Measurements from ENCODE around the gene CTDP1.
A peak's percentile ranks its signal among the peaks of the same experiment; 100 is the strongest.
"Not testable (repeated sequence)": the region's sequence is repeated elsewhere in the genome, so short reads cannot be mapped to it uniquely, and the experiment has no call there.

CTDP1 gene

DNA sequence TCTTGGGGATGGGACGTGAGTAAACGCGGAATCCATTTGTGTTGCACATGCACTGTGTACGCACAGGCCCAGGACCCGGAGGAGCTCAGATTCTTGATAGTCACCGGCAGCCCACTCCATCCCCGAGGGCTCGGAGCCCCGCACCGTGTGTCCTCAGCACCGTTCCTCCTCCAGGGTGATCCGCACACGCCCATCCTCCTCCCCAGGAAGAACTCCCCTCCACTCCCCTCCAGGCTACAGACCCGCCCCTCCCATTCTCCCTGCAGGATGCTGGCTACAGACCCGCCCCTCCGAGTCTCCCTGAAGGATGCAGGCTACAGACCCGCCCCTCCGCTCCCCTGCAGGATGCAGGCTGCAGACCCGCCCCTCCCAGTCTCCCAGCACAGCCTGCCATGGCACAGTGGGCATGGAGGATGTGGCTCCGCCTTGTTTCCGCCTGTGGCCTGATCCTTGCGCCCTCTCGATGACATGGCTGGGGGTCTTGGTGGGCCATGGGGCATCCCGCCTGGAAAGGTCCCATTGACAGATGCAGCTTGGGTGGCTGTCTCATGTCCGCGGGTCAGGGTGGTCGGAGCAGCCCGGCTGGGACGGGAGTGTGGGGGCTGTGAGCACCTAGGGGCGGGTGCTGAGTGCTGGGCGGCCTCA lies 14.1 kb downstream of the CTDP1 start:
- no CpG with 5 or more reads among the region's 31 CpGs for WGBS (ENCODE audit: extremely low coverage, insufficient coverage, low lambda C conversion rate)
- H3K79me1 ChIP-seq (ENCODE audit: low read length): peaks cover 21% of the 10 kb centered on the region
- peak; percentile 60 for DNase-seq
- no peak overlapping the region for H2BK120ac ChIP-seq (ENCODE audit: low read depth, low read length)
- H3K36me3 ChIP-seq (ENCODE audit: control insufficient read depth, insufficient read depth, low read length): peaks cover 5% of the 10 kb centered on the region
- H3K23ac ChIP-seq (ENCODE audit: low read length): no peak overlapping the region
- no peak overlapping the region for H3K18ac ChIP-seq (ENCODE audit: low read length)
- H2BK5ac ChIP-seq (ENCODE audit: low read length): no peak overlapping the region
- H4K8ac ChIP-seq (ENCODE audit: low read depth, low read length): no peak overlapping the region
- no peak overlapping the region for H2BK15ac ChIP-seq (replicated peaks; ENCODE audit: low read depth)
- H3K27me3 ChIP-seq (ENCODE audit: insufficient read depth, low read length, poor library complexity): no peaks in the 10 kb centered on the region
- no peak overlapping the region for H4K5ac ChIP-seq (ENCODE audit: low read length)
- H3K27ac ChIP-seq (ENCODE audit: low read depth, low read length): no peak overlapping the region
- no peak overlapping the region for H2AK5ac ChIP-seq (ENCODE audit: low read length)
- H3K9ac ChIP-seq (ENCODE audit: low read length): no peak overlapping the region
- peaks cover 37% of the 10 kb centered on the region for H3K79me2 ChIP-seq (ENCODE audit: control insufficient read depth, insufficient read depth, low read length)
- H3K56ac ChIP-seq (ENCODE audit: low read length): no peak overlapping the region
- no peak overlapping the region for H3K4ac ChIP-seq (ENCODE audit: low read depth, low read length)
- no peak overlapping the region for H3K4me2 ChIP-seq (ENCODE audit: low read length)
- H3K4me1 ChIP-seq (ENCODE audit: control insufficient read depth, low read depth, low read length): no peaks in the 10 kb centered on the region
- H3K4me3 ChIP-seq (ENCODE audit: low read length): no peak overlapping the region

DNA sequence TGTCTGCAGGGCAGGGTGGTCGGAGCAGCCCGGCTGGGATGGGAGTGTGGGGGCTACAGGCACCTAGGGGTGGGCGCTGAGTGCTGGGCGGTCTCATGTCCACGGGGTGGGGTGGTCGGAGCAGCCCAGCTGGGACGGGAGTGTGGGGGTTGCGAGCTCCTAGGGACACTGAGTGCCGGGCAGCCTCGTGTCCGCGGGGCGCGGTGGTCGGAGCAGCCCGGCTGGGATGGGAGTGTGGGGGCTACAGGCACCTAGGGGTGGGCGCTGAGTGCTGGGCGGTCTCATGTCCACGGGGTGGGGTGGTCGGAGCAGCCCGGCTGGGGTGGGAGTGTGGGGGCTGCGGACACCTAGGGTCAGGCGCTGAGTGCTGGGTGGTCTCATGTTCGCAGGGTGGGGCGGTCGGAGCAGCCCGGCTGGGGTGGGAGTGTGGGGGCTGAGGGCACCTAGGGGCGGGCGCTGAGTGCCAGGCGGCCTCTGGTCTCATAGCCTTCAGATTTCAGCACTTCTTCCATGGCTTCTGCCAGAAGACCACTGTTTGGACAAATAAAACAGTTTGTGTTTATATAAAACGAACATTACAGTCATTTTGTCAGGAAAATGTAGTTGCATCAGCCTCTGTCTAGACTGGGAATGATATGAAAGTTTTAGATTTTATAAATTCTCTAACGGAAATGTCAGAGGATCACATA lies 14.7 kb downstream of the CTDP1 start:
- not testable (repeated sequence) for H3K27ac ChIP-seq (ENCODE audit: low read depth, low read length); H3K56ac ChIP-seq (ENCODE audit: low read length); H4K5ac ChIP-seq (ENCODE audit: low read length)

DNA sequence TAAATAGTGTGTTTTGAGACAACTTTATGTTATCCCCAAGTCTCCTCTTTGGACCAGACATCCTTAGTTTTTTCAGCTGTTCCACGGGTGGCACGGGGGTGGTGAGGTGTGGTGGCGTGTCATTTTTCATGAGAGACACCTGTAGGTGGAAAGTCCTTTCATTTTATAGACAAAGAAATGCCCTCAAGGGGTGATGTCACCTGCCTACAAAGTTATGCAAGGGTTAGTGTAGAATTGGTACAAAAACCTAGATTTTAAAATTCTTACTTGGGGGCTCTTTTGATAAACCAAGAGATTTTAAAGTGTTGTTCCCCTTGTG lies 15.3 kb downstream of the CTDP1 start:
- Histone ChIP-seq H3K27me3 (ENCODE audit: insufficient read depth, low read length, poor library complexity) (no peaks in the 10 kb centered on the region), H3K27ac (ENCODE audit: low read depth, low read length) (no peak overlapping the region), H3K79me1 (ENCODE audit: low read length) (peaks cover 16% of the 10 kb centered on the region), H3K18ac (ENCODE audit: low read length) (no peak overlapping the region), H3K4me2 (ENCODE audit: low read length) (no peak overlapping the region), H3K9ac (ENCODE audit: low read length) (no peak overlapping the region), H2BK15ac (replicated peaks; ENCODE audit: low read depth) (no peak overlapping the region), H4K8ac (ENCODE audit: low read depth, low read length) (no peak overlapping the region), H2BK5ac (ENCODE audit: low read length) (no peak overlapping the region), H3K23ac (ENCODE audit: low read length) (no peak overlapping the region), H3K4ac (ENCODE audit: low read depth, low read length) (no peak overlapping the region), H3K4me1 (ENCODE audit: control insufficient read depth, low read depth, low read length) (no peaks in the 10 kb centered on the region), H4K5ac (ENCODE audit: low read length) (no peak overlapping the region), H3K36me3 (ENCODE audit: control insufficient read depth, insufficient read depth, low read length) (peaks cover 5% of the 10 kb centered on the region), H3K4me3 (ENCODE audit: low read length) (no peak overlapping the region), H2BK120ac (ENCODE audit: low read depth, low read length) (no peak overlapping the region), H3K79me2 (ENCODE audit: control insufficient read depth, insufficient read depth, low read length) (peaks cover 27% of the 10 kb centered on the region), H2AK5ac (ENCODE audit: low read length) (no peak overlapping the region), H3K56ac (ENCODE audit: low read length) (no peak overlapping the region)
- DNase-seq: no peak
- WGBS (ENCODE audit: extremely low coverage, insufficient coverage, low lambda C conversion rate): no CpG with 5 or more reads among the region's 3 CpGs

More for the DNA sequence above, 14.7 kb downstream of the CTDP1 start:
- H3K79me1 ChIP-seq (ENCODE audit: low read length): peaks cover 17% of the 10 kb centered on the region
- H3K36me3 ChIP-seq (ENCODE audit: control insufficient read depth, insufficient read depth, low read length); H3K4me1 ChIP-seq (ENCODE audit: control insufficient read depth, low read depth, low read length); H2BK15ac ChIP-seq (replicated peaks; ENCODE audit: low read depth); H3K27me3 ChIP-seq (ENCODE audit: insufficient read depth, low read length, poor library complexity); H2BK5ac ChIP-seq (ENCODE audit: low read length); H3K4me2 ChIP-seq (ENCODE audit: low read length); DNase-seq; H2BK120ac ChIP-seq (ENCODE audit: low read depth, low read length); H2AK5ac ChIP-seq (ENCODE audit: low read length); H3K18ac ChIP-seq (ENCODE audit: low read length); H3K4ac ChIP-seq (ENCODE audit: low read depth, low read length); H4K8ac ChIP-seq (ENCODE audit: low read depth, low read length); H3K4me3 ChIP-seq (ENCODE audit: low read length); H3K9ac ChIP-seq (ENCODE audit: low read length); H3K23ac ChIP-seq (ENCODE audit: low read length): not testable (repeated sequence)
- no CpG with 5 or more reads among the region's 32 CpGs for WGBS (ENCODE audit: extremely low coverage, insufficient coverage, low lambda C conversion rate)
- H3K79me2 ChIP-seq (ENCODE audit: control insufficient read depth, insufficient read depth, low read length): peaks cover 31% of the 10 kb centered on the region

DNA sequence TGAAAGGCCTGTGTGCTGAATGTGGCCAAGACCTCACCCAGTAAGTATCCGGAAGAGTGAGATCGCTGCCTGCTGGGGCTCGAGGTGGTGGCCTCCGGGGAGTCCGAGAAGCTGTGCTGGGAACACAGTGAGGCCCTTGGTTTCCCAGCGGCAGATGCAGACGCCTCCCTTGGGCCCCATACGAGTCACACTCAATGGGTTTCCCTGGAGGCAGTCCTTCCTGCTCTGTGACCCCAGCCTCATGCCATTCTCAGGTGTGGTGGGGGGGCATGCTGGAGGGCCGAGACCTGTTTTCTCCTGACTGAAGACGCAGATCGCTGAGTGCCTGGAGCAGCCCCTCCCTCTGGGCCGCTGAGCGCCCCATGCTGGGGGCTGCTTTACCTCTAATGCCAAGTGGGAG lies 15.7 kb downstream of the CTDP1 start:
- peaks cover 5% of the 10 kb centered on the region for H3K36me3 ChIP-seq (ENCODE audit: control insufficient read depth, insufficient read depth, low read length)
- H3K23ac ChIP-seq (ENCODE audit: low read length): no peak overlapping the region
- H3K27ac ChIP-seq (ENCODE audit: low read depth, low read length): no peak overlapping the region
- H2BK15ac ChIP-seq (replicated peaks; ENCODE audit: low read depth): no peak overlapping the region
- WGBS (ENCODE audit: extremely low coverage, insufficient coverage, low lambda C conversion rate): no CpG with 5 or more reads among the region's 13 CpGs
- H3K4me2 ChIP-seq (ENCODE audit: low read length): no peak overlapping the region
- peaks cover 15% of the 10 kb centered on the region for H3K79me1 ChIP-seq (ENCODE audit: low read length)
- H3K4me3 ChIP-seq (ENCODE audit: low read length): no peak overlapping the region
- H3K27me3 ChIP-seq (ENCODE audit: insufficient read depth, low read length, poor library complexity): no peaks in the 10 kb centered on the region
- H4K5ac ChIP-seq (ENCODE audit: low read length): no peak overlapping the region
- H3K4me1 ChIP-seq (ENCODE audit: control insufficient read depth, low read depth, low read length): no peaks in the 10 kb centered on the region
- H3K9ac ChIP-seq (ENCODE audit: low read length): no peak overlapping the region
- no peak overlapping the region for H3K18ac ChIP-seq (ENCODE audit: low read length)
- no peak overlapping the region for H4K8ac ChIP-seq (ENCODE audit: low read depth, low read length)
- H3K56ac ChIP-seq (ENCODE audit: low read length): no peak overlapping the region
- peaks cover 24% of the 10 kb centered on the region for H3K79me2 ChIP-seq (ENCODE audit: control insufficient read depth, insufficient read depth, low read length)
- H3K4ac ChIP-seq (ENCODE audit: low read depth, low read length): no peak overlapping the region
- no peak overlapping the region for H2BK120ac ChIP-seq (ENCODE audit: low read depth, low read length)
- peak; percentile 19 for DNase-seq
- H2AK5ac ChIP-seq (ENCODE audit: low read length): no peak overlapping the region
- H2BK5ac ChIP-seq (ENCODE audit: low read length): no peak overlapping the region

DNA sequence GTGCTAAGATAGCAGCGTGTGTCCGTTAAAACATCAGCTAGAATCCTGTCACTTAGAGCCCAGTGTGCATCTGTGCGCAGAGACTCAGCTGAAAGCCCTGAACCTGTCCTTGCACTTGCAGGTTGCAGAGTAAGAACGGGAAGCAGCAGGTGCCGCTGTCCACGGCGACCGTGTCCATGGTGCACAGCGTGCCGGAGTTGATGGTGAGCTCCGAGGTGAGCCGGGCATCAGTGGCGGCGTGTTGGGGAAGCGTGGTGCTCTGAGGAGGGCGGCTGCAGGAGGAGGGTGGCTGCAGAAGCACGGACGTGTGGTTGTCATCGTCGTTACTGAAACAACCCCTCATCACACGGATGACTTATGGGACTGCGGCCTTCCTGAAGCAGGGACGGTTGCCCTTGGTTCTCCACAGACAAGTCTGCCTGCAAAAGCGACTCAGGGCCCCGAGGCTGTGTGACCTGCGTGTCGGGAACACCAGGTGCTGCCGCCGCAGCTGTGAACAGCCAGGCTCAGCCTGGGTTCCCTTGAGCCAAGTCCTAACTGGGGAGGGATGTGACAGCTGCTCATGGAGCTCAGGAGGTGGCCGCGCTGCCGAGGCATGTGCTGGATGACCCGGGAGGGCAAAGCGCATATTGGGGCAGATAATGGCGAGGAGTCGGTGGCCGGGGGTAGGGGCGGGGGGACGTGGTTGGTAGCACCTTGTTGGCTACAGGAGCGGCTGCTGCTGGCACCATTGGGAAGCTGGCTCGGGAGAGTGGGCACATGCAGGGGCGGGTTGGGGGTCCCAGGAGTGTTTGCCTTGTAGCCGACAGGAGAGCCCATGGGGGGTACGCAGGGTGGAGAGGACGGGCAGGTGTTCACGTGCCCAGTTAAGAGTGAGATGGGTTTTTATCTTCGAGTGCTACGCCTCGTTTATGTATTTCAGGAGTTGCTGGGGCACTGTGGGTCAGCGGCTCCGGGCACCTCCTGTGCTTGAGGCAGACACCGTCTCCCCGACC lies 16.6 kb downstream of the CTDP1 start:
- Histone ChIP-seq H3K4me3 (ENCODE audit: low read length) (no peak overlapping the region), H3K18ac (ENCODE audit: low read length) (no peak overlapping the region), H3K4me1 (ENCODE audit: control insufficient read depth, low read depth, low read length) (no peaks in the 10 kb centered on the region), H3K23ac (ENCODE audit: low read length) (no peak overlapping the region), H3K27ac (ENCODE audit: low read depth, low read length) (no peak overlapping the region), H3K4ac (ENCODE audit: low read depth, low read length) (no peak overlapping the region), H2BK5ac (ENCODE audit: low read length) (no peak overlapping the region), H2BK120ac (ENCODE audit: low read depth, low read length) (no peak overlapping the region), H4K5ac (ENCODE audit: low read length) (no peak overlapping the region), H3K56ac (ENCODE audit: low read length) (no peak overlapping the region), H3K79me2 (ENCODE audit: control insufficient read depth, insufficient read depth, low read length) (peaks cover 15% of the 10 kb centered on the region), H2AK5ac (ENCODE audit: low read length) (no peak overlapping the region), H2BK15ac (replicated peaks; ENCODE audit: low read depth) (no peak overlapping the region), H3K4me2 (ENCODE audit: low read length) (no peak overlapping the region), H3K27me3 (ENCODE audit: insufficient read depth, low read length, poor library complexity) (no peaks in the 10 kb centered on the region), H3K9ac (ENCODE audit: low read length) (no peak overlapping the region), H3K36me3 (ENCODE audit: control insufficient read depth, insufficient read depth, low read length) (peaks cover 8% of the 10 kb centered on the region), H4K8ac (ENCODE audit: low read depth, low read length) (no peak overlapping the region), H3K79me1 (ENCODE audit: low read length) (peaks cover 9% of the 10 kb centered on the region)
- no peak for DNase-seq
- no CpG with 5 or more reads among the region's 53 CpGs for WGBS (ENCODE audit: extremely low coverage, insufficient coverage, low lambda C conversion rate)
